MCF 10A (cell line): Measurements from ENCODE around the gene KIF3C. TPM values are rescaled to one million over a fixed set of nuclear protein-coding genes. Genes with fewer than 3 reads are reported as not detected.
"Not testable (repeated sequence)": the region's sequence is repeated elsewhere in the genome, so short reads cannot be mapped to it uniquely, and the experiment has no call there.

Experiments
- BruUV-seq: library from RNA; stranded (reverse); fragments of 400-500 nt; replicated peaks from 2 replicates; lab custom pipeline; 2021; lab: Mats Ljungman, UMichigan
- CTCF ChIA-PET: fragments of 300-600 bp; sonication (Branson Sonifier 250); formaldehyde crosslinking; extraction: SDS; loops from one replicate; lab custom pipeline; 2021; ENCODE audit warnings: antibody characterized with exemption, inconsistent platforms; lab: Yijun Ruan, JAX
- POLR2A ChIA-PET: fragments of 300-600, 350-650 bp; sonication (Branson Sonifier 250); formaldehyde crosslinking; extraction: SDS; loops from one replicate; lab custom pipeline; 2020; ENCODE audit warnings: antibody characterized with exemption, inconsistent platforms; lab: Yijun Ruan, JAX
- DNase-seq: peaks from one replicate; pipeline ENCODE4 v3.0.0-alpha.2; 2018; ENCODE audit not compliant: unreplicated experiment
- H3K27ac Mint-ChIP-seq: one replicate; pipeline ENCODE4 v1.8.0; 2022; ENCODE audit warnings: mild to moderate bottlenecking, low read depth, mixed read lengths; ENCODE audit not compliant: unreplicated experiment
- H3K27me3 Mint-ChIP-seq: one replicate; pipeline ENCODE4 v1.8.0; 2022; ENCODE audit warnings: mixed read lengths; ENCODE audit not compliant: insufficient read depth, unreplicated experiment
- H3K36me3 Mint-ChIP-seq: one replicate; pipeline ENCODE4 v1.8.0; 2022; ENCODE audit warnings: mild to moderate bottlenecking, moderate library complexity, mixed read lengths; ENCODE audit not compliant: insufficient read depth, unreplicated experiment
- H3K4me1 Mint-ChIP-seq: one replicate; pipeline ENCODE4 v1.8.0; 2022; ENCODE audit warnings: mixed read lengths; ENCODE audit not compliant: insufficient read depth, unreplicated experiment
- H3K4me3 Mint-ChIP-seq: one replicate; pipeline ENCODE4 v1.8.0; 2022; ENCODE audit warnings: mild to moderate bottlenecking, moderate library complexity, mixed read lengths; ENCODE audit not compliant: unreplicated experiment
- H3K9me3 Mint-ChIP-seq: one replicate; pipeline ENCODE4 v1.8.0; 2022; ENCODE audit warnings: mixed read lengths; ENCODE audit not compliant: unreplicated experiment
- intact Hi-C: fragments of 100-400 bp; cut with micrococcal nuclease; formaldehyde crosslinking; loops from 2 replicates; pipeline ENCODE4 v1.14.1; 2022
- total RNA-seq: library from RNA; stranded (reverse); gene quantifications from 2 replicates; pipeline ENCODE4 v1.2.3, GENCODE V29; 2022
- TF ChIP-seq, protein P1 (sequence below): fragments of 200-600 bp; IDR thresholded peaks from one replicate; pipeline ENCODE4 v1.8.0; 2022; ENCODE audit warnings: antibody characterized with exemption, mild to moderate bottlenecking; ENCODE audit not compliant: unreplicated experiment

The KIF3C gene
- total RNA-seq, 1 experiment from 2014 or later, result 2.0 TPM

DNA sequence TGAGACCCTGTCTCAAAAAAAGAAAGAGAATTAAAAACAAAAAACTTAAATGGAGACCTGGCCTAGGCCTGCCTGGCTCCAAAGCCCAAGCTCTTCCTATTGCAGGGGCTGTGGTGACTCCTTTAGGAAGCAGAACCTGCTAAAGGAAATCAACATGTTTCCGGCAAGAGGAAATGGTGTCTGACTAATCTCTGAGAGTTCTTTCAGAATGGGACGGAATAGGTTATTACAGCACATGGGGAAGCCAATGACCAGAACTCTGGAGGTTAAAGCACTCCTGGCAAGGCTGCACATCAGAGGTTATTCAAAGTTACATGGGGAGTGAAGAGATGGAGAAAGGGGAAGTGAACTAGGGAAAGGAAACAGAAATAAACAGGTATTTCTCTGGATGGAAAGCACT lies 21.4 kb downstream of the KIF3C start:
- H3K9me3 Mint-ChIP-seq, result no peaks in the 10 kb centered on the region
- peaks cover 7% of the 10 kb centered on the region for H3K4me1 Mint-ChIP-seq
- no peaks in the 10 kb centered on the region for H3K36me3 Mint-ChIP-seq
- no peak overlapping the region for H3K27ac Mint-ChIP-seq
- intact Hi-C loops, result no loop called here
- ChIA-PET CTCF (interaction anchor here (1.0 to 2.7 kb wide), 2 partner anchors 10 to 185 kb away, joined by 4 to 6 read pairs; no protein-coding TSS in a partner anchor), POLR2A (no interaction called here)
- H3K4me3 Mint-ChIP-seq, result no peak overlapping the region
- BruUV-seq, result no TSS peak
- TF ChIP-seq, protein P1, sequence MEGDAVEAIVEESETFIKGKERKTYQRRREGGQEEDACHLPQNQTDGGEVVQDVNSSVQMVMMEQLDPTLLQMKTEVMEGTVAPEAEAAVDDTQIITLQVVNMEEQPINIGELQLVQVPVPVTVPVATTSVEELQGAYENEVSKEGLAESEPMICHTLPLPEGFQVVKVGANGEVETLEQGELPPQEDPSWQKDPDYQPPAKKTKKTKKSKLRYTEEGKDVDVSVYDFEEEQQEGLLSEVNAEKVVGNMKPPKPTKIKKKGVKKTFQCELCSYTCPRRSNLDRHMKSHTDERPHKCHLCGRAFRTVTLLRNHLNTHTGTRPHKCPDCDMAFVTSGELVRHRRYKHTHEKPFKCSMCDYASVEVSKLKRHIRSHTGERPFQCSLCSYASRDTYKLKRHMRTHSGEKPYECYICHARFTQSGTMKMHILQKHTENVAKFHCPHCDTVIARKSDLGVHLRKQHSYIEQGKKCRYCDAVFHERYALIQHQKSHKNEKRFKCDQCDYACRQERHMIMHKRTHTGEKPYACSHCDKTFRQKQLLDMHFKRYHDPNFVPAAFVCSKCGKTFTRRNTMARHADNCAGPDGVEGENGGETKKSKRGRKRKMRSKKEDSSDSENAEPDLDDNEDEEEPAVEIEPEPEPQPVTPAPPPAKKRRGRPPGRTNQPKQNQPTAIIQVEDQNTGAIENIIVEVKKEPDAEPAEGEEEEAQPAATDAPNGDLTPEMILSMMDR, result no peak
- peak; percentile 51 for DNase-seq
- no peaks in the 10 kb centered on the region for H3K27me3 Mint-ChIP-seq

DNA sequence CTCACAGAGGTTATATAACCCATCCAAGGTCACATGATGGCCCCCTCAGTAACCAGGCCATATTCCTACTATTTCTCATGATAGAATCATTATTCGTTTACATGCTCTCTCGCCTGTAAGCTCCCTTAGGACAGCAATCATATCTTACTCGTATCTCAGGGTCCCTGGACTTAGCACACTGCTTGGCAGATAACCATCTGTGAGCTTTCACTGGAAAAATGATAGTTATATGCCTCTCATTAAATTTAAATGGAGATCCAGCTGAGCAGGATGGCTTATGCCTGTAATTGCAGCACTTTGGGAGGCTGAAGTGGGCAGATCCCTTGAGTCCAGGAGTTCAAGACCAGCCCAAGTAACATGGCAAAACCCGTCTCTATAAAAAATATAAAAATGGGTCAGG lies 21.9 kb downstream of the KIF3C start:
- no peak overlapping the region for H3K27ac Mint-ChIP-seq
- no peaks in the 10 kb centered on the region for H3K36me3 Mint-ChIP-seq
- POLR2A ChIA-PET, result no interaction called here
- TF ChIP-seq, protein P1, result no peak
- CTCF ChIA-PET, result interaction anchor here (1.0 to 2.7 kb wide), 2 partner anchors 10 to 185 kb away, joined by 4 to 6 read pairs; no protein-coding TSS in a partner anchor
- intact Hi-C loops, result no loop called here
- no peak overlapping the region for H3K4me3 Mint-ChIP-seq
- no peak for DNase-seq
- H3K27me3 Mint-ChIP-seq, result no peaks in the 10 kb centered on the region
- peaks cover 7% of the 10 kb centered on the region for H3K4me1 Mint-ChIP-seq
- no peaks in the 10 kb centered on the region for H3K9me3 Mint-ChIP-seq
- no TSS peak for BruUV-seq

DNA sequence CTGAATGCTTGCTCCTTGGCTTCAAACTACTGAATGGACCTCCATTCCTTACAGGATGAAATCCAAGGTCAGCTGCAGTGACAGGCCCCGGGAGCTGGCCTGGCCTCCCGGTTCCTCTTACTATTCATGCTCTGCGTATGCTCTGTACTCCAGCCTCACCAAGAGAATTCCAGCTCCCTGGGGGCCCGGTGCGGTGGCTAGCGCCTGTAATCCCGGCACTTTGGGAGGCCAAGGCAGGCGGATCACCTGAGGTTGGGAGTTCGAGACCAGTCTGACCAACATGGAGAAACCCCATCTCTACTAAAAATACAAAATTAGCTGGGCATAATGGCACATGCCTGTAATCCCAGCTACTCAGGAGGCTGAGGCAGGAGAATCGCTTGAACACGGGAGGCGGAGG lies 23.7 kb downstream of the KIF3C start:
- BruUV-seq, DNase-seq, H3K4me3 Mint-ChIP-seq, CTCF ChIA-PET, H3K27me3 Mint-ChIP-seq, H3K4me1 Mint-ChIP-seq, H3K27ac Mint-ChIP-seq, H3K36me3 Mint-ChIP-seq, intact Hi-C loops, H3K9me3 Mint-ChIP-seq: not testable (repeated sequence)
- POLR2A ChIA-PET, result interaction anchor here (0.6 kb wide), 1 partner anchor 949 kb away, joined by 3 read pairs; no protein-coding TSS in a partner anchor

DNA sequence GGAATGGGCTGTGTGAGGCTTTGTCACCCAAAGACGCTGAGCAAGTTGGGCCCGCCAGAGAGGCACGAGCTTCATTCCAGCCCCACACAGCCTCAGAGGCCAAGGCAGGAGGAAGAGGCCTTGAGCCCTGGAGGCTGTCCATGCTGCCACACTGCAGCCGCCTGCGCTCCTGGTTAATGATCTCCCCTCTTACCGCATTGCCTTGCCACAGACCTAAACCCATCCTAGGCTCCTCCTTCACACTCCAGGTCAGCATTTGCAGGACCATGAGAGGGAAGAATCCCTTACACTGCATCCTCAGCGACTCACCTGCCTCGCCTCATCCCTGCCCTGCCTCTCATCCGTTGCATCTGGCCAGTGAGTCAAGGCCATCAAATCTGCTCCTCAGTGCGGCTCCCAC lies 24.6 kb downstream of the KIF3C start:
- no peaks in the 10 kb centered on the region for H3K9me3 Mint-ChIP-seq
- no TSS peak for BruUV-seq
- ChIA-PET CTCF (interaction anchor here (1.0 to 1.2 kb wide), 2 partner anchors 105 to 188 kb away, joined by 3 to 6 read pairs; no protein-coding TSS in a partner anchor), POLR2A (no interaction called here)
- no peak overlapping the region for H3K4me3 Mint-ChIP-seq
- no peaks in the 10 kb centered on the region for H3K4me1 Mint-ChIP-seq
- no peak for DNase-seq
- H3K27ac Mint-ChIP-seq, result no peak overlapping the region
- TF ChIP-seq, protein P1, result no peak
- intact Hi-C loops, result no loop called here
- no peaks in the 10 kb centered on the region for H3K27me3 Mint-ChIP-seq
- no peaks in the 10 kb centered on the region for H3K36me3 Mint-ChIP-seq
